HG03460 (cell line): ENCODE data around the gene TMEFF2.

Experiments
- ATAC-seq: cut with Tn5 transposase; IDR thresholded peaks from one replicate; pipeline ENCODE4 v1.9.1; 2021; ENCODE audit not compliant: unreplicated experiment

The TMEFF2 gene

GRCh38 chr2:192184349-192184748, 10.4 kb downstream of the TMEFF2 start:
- ATAC-seq = no peak

DNA sequence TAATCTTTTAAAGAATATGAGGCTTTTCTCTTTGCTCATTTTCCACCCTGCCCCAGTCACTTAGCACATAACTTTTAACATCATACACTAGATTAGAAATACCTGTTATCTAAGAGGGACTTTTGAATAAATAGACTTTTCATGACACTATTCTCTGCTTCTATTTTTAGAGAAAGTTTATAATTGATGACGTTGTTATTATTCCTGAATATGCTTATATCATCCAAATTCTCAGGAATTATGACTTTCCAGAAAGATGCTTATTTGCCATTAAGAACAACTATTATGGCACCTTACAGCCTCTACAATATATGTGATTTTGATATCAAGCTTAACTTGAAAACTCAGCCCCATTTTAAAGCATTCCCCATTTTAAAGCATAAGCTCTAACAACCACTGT, 11.4 kb downstream of the TMEFF2 start:
- ATAC-seq = no peak

DNA sequence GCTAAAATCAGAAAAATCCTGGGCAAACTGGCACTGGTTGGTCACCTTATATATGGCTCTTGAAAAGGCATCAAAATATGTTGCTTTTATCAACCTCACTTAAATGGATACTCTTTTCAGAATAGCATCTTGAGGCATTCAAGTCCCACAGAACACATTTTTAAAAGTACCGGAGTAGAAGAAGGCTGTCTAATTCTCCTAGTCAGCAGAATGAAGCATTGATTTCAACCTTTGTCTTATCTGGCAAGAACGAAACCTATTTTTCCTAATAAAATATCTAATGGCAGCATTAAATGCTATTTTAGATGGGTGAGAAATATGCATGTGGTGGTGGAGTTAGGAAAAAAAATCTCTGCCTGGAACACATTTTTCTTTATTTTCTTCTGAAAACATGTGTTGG, 27.8 kb downstream of the TMEFF2 start:
- no peak for ATAC-seq

DNA sequence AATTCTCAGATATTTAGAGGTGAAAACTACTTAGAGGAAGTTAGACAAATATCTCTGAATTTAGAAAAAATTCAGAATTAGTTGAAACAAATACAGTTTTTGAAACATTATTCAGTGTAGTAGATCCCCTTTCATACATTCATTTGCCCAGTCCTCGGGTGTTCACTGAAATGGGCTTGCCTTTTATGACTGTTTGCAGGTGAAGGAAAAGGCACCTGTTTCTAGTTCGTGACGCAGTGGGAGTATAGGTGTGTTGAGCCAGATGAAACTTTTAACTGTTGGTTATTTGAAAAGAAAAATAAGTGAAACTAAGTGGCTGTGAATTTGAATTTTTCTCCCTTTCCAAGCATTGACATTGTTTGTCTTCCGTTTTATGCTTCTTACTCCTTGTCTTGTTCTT, 28.9 kb downstream of the TMEFF2 start:
- ATAC-seq = no peak

GRCh38 chr2:192162392-192163042, 32.2 kb downstream of the TMEFF2 start:
- peak; percentile 70 for ATAC-seq

GRCh38 chr2:192161656-192162290, 33.0 kb downstream of the TMEFF2 start:
- no peak for ATAC-seq

- no peak for ATAC-seq
Measured at GRCh38 chr2:192159736-192160135, 35.0 kb downstream of the TMEFF2 start.

DNA sequence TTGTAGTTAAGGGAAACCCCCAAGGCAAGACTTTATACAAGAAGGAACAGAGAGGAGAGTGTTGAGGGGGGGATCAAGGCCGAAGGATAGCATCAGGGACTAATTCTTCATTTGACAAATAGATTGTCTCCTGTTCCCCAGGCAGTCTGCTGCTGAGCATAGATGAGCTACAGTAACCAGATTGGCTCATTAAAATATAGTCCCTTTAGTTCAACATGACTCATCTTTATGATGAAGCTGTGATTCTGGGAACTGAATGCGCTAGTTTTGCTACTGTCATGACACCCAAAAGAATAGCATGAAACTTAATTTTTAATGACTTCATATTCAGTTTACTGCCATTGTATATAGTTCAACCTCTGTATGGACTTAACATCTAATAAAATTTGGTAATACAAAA, 35.5 kb downstream of the TMEFF2 start:
- no peak for ATAC-seq

DNA sequence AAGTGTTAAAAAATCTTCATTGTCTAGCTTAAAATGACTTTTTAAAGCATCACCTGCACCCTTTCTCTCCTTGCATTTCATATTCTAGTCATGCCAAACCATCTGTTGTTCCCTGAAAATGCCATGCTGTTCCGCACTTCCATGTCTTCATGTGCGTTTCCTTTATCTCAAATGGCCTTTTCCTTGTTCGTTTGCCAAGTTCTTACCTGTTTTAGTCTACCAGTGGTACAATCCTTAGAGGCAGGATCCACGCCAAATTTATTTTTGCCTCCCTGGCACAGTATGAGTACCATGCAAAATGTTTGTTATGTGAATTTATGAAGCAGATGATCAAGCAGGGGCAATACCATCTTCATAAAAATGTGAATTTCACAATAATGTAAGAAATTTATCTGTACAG, 37.0 kb downstream of the TMEFF2 start:
- ATAC-seq = no peak

GRCh38 chr2:192155511-192156118, 39.1 kb downstream of the TMEFF2 start:
- no peak for ATAC-seq

DNA sequence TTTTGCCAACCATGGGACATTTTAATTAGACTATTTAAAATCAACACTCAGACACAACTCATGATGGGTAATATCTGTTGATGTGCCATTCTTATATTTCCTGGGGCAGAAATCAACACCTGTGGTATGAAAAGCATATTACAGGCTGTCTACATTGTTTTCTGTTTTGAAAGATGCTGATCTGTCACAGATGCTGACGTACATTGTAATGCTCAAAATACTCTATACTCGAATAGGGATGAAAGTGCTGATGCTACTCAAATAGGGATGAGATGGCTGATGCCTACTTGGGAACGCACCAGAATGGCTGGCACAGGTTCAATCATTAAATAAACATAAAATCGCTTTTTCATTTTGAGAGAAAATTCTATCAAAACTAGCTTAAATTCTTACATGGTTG, 41.2 kb downstream of the TMEFF2 start:
- ATAC-seq = no peak

- ATAC-seq = no peak
Measured at GRCh38 chr2:192151853-192152252, 42.9 kb downstream of the TMEFF2 start.

DNA sequence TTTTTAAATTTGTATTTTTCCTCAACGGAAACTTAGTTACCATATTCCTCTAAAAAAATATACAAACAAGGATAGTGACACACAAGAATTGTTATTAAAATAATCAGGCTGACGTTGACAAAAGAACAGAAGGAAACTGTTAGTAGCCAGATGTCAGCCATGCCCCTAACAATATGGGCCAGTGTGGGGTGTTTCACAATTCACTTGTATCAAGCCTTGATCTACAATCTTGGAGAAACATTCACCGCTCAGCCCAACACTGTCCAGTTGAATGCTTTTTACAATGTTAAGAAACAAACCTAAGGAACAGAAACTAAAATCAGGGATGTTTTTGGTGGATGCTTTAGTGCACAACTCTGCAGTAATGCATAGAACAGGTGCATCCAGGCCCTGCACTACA, 44.6 kb downstream of the TMEFF2 start:
- no peak for ATAC-seq

DNA sequence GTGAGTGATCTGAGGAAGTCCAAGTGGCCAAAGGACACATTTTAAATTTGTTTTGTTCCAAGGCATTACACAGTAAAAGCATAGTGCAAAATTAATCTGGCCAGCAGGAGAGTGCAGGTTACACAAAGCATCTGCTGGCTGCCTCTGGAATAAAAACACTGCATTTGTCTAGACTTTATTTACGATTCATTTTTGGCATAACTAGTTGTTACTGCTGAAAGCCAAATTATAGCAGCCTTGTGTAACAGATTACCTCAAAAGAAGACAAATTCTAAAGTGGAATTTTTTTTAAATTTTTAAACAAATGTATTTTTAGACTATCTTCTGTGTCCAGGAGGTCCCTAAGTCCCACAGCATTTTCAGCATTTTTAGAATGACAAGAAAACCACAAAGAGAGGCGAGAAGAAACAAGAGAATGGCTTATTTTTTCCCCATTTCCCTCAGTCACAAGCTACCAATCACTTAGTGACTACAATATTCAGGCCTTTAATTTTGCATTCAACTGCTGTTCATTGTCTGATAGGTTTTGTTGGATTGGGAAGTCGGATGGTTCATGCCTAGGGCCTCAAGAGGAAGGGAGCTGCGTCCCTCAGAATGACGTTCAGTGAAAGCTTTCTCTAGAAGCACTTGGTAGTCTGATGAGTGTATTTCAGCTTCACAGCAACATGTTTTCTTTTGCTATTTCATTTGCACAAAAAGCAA, 46.0 kb downstream of the TMEFF2 start:
- ATAC-seq = no peak

DNA sequence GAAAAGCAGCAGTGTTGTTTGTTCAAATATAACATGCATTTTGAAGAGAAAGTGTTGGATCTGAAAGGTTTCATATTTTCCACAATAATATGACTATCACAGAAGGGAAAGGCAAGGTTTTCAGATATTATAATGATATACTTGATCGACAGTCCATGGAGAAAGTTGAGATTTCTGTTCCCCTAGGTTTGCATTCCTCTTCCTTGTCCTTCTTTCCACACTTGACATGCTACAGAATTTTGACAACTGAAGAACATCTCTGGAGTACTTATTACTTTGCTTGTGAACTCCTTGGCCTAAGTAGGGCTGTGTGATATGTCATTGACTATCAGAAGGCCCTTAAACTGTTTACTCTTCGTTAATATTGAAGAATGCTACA, 46.5 kb downstream of the TMEFF2 start:
- no peak for ATAC-seq

GRCh38 chr2:192146069-192147015, 48.4 kb downstream of the TMEFF2 start:
- ATAC-seq = no peak

DNA sequence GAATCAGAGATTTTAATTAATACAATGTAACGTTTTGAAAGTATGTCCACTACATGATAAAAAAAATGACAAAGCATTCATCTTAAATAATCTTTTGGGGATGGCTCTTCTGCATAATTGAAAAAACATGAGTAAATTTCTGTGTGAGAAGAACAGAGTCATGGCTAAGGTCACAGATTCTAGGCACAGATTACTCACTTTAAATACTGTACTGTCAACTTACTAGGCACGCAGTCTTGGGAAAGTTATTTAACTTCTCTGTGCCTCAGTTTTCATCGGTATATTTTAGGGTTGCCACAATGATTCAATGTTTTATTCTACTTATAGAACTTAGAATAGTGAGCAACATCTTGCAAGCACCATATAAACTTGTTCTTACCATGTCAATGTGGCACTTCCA, 49.2 kb downstream of the TMEFF2 start:
- no peak for ATAC-seq

- no peak for ATAC-seq
Measured at GRCh38 chr2:192140236-192140839, 54.4 kb downstream of the TMEFF2 start.

GRCh38 chr2:192139813-192140212, 54.9 kb downstream of the TMEFF2 start:
- no peak for ATAC-seq

DNA sequence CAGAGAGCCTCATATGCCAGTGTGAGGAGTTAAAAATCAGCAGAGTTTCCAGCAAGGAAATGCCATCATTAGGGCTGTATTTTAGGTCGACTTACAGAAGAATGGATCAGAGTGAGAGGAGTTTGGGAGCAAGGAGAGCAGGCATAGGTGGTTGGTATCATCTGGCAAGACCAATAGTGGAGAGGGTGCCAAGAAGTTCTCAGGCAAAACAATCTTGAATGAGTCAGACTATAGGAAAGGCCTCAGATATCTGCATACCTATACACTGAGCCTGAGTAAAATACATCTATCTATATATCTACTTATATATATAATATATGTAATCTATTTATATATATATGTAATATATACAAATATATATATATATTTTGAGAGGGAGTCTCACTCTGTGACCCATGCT, 57.3 kb downstream of the TMEFF2 start:
- no peak for ATAC-seq
